Loucy (cell line): ENCODE results near the gene AKAP1.
"Not testable (repeated sequence)": the region's sequence is repeated elsewhere in the genome, so short reads cannot be mapped to it uniquely, and the experiment has no call there.

Source experiments
- H2AFZ ChIP-seq: fragments of 200-600 bp; sonication (generic); 2 replicates; pipeline ENCODE4 v1.6.0; 2016; ENCODE audit warnings: antibody characterized with exemption, mild to moderate bottlenecking, low read length, moderate library complexity
- H3F3A ChIP-seq: fragments of 200-600 bp; 2 replicates; pipeline ENCODE4 v1.6.0; 2016; ENCODE audit warnings: antibody characterized with exemption, low read depth, mild to moderate bottlenecking
- H3K27me3 ChIP-seq: fragments of 200-600 bp; sonication (generic); 2 replicates; pipeline ENCODE4 v1.6.1; 2014; ENCODE audit warnings: low read length, mild to moderate bottlenecking; ENCODE audit not compliant: insufficient read depth, poor library complexity, severe bottlenecking
- H3K36me3 ChIP-seq: fragments of 200-600 bp; sonication (generic); 2 replicates; pipeline ENCODE4 v1.6.1; 2016; ENCODE audit warnings: low read length; ENCODE audit not compliant: insufficient read depth
- H3K4me1 ChIP-seq: fragments of 200-600 bp; sonication (generic); 2 replicates; pipeline ENCODE4 v1.5.1; 2014; ENCODE audit warnings: low read length, mild to moderate bottlenecking; ENCODE audit not compliant: insufficient read depth, poor library complexity, severe bottlenecking
- H3K4me2 ChIP-seq: fragments of 200-600 bp; sonication (generic); 2 replicates; pipeline ENCODE4 v1.6.0; 2014; ENCODE audit warnings: antibody characterized with exemption, low read length, low read depth, mild to moderate bottlenecking; ENCODE audit not compliant: poor library complexity, severe bottlenecking
- H3K4me3 ChIP-seq: fragments of 200-600 bp; sonication (generic); 2 replicates; pipeline ENCODE4 v1.5.1; 2014; ENCODE audit warnings: low read length, mild to moderate bottlenecking, mixed read lengths; ENCODE audit not compliant: poor library complexity, severe bottlenecking
- H3K79me2 ChIP-seq: fragments of 200-600 bp; sonication (generic); 2 replicates; pipeline ENCODE4 v1.6.1; 2014; ENCODE audit warnings: low read length; ENCODE audit not compliant: insufficient read depth
- H3K9ac ChIP-seq: fragments of 200-600 bp; sonication (generic); 2 replicates; pipeline ENCODE4 v1.6.0; 2014; ENCODE audit warnings: mild to moderate bottlenecking, low read depth, low read length, moderate library complexity; ENCODE audit not compliant: poor library complexity, severe bottlenecking
- H3K9me2 ChIP-seq: fragments of 200-600 bp; sonication (generic); replicated peaks from 2 replicates; pipeline ENCODE4 v1.6.1; 2016; ENCODE audit warnings: low read depth, low read length, mixed read lengths
- H3K9me3 ChIP-seq: fragments of 200-600 bp; sonication (generic); 2 replicates; pipeline ENCODE4 v1.6.1; 2014; ENCODE audit warnings: mild to moderate bottlenecking, antibody characterized with exemption, low read length, low read depth; ENCODE audit not compliant: insufficient read depth
- H4K20me1 ChIP-seq: fragments of 200-600 bp; sonication (generic); 2 replicates; pipeline ENCODE4 v1.6.0; 2014; ENCODE audit warnings: antibody characterized with exemption, low read length, mild to moderate bottlenecking; ENCODE audit not compliant: insufficient read depth, poor library complexity, severe bottlenecking
- CTCF ChIP-seq: fragments of 200-600 bp; sonication (generic); conservative IDR thresholded peaks from 2 replicates; pipeline ENCODE4 v1.5.1; 2014; ENCODE audit warnings: mild to moderate bottlenecking, antibody characterized with exemption, low read length
- EZH2phosphoT487 ChIP-seq: fragments of 200-600 bp; IDR thresholded peaks from 2 replicates; pipeline ENCODE4 v1.6.1; 2018; ENCODE audit warnings: antibody characterized with exemption, mild to moderate bottlenecking, moderate library complexity, borderline replicate concordance

Gene AKAP1

GRCh38 chr17:57099165-57099564 is 14.1 kb downstream of the AKAP1 start:
- H3K4me3 ChIP-seq, result no peak overlapping the region
- no peaks in the 10 kb centered on the region for H3K4me1 ChIP-seq
- H2AFZ ChIP-seq, result no peak overlapping the region
- no peak overlapping the region for H3K9ac ChIP-seq
- no peak overlapping the region for H3K4me2 ChIP-seq
- H3K79me2 ChIP-seq, result peaks cover 73% of the 10 kb centered on the region; the same call in 1 of the 2 replicates
- H4K20me1 ChIP-seq, result peaks cover 14% of the 10 kb centered on the region
- TF ChIP-seq CTCF (no peak), EZH2phosphoT487 (no peak)
- H3K27me3 ChIP-seq, result no peaks in the 10 kb centered on the region
- no peaks in the 10 kb centered on the region for H3K9me3 ChIP-seq
- no peaks in the 10 kb centered on the region for H3K9me2 ChIP-seq
- H3F3A ChIP-seq, result no peaks in the 10 kb centered on the region
- H3K36me3 ChIP-seq, result no peaks in the 10 kb centered on the region

- peaks cover 57% of the 10 kb centered on the region; the same call in 1 of the 2 replicates for H3K79me2 ChIP-seq
- no peak overlapping the region for H3K9ac ChIP-seq
- no peaks in the 10 kb centered on the region for H3K27me3 ChIP-seq
- H4K20me1 ChIP-seq, result peaks cover 14% of the 10 kb centered on the region
- TF ChIP-seq EZH2phosphoT487 (no peak), CTCF (no peak)
- no peaks in the 10 kb centered on the region for H3K4me1 ChIP-seq
- no peak overlapping the region for H3K4me3 ChIP-seq
- no peaks in the 10 kb centered on the region for H3K9me3 ChIP-seq
- H3K36me3 ChIP-seq, result peaks cover 13% of the 10 kb centered on the region; the same call in 1 of the 2 replicates
- no peak overlapping the region for H3K4me2 ChIP-seq
- H3F3A ChIP-seq, result no peaks in the 10 kb centered on the region
- H2AFZ ChIP-seq, result no peak overlapping the region
- H3K9me2 ChIP-seq, result no peaks in the 10 kb centered on the region
These were observed 17.1 kb downstream of the AKAP1 start for GRCh38 chr17:57102122-57102521.

- Histone ChIP-seq H4K20me1 (peaks cover 14% of the 10 kb centered on the region), H3K79me2 (peaks cover 52% of the 10 kb centered on the region; the same call in 1 of the 2 replicates), H3K36me3 (peaks cover 14% of the 10 kb centered on the region; the same call in 1 of the 2 replicates)
- H3F3A ChIP-seq, H3K9me2 ChIP-seq, H2AFZ ChIP-seq, H3K4me1 ChIP-seq, H3K27me3 ChIP-seq, H3K9ac ChIP-seq, H3K4me3 ChIP-seq, H3K4me2 ChIP-seq, H3K9me3 ChIP-seq: not testable (repeated sequence)
These were observed 17.6 kb downstream of the AKAP1 start for GRCh38 chr17:57102660-57103059.

- Histone ChIP-seq H3K9ac (no peak overlapping the region), H3K4me3 (no peak overlapping the region), H3F3A (no peaks in the 10 kb centered on the region), H3K4me2 (no peak overlapping the region), H2AFZ (no peak overlapping the region), H3K4me1 (no peaks in the 10 kb centered on the region), H3K36me3 (peaks cover 18% of the 10 kb centered on the region; the same call in 1 of the 2 replicates), H3K79me2 (peaks cover 39% of the 10 kb centered on the region; the same call in 1 of the 2 replicates), H4K20me1 (peaks cover 10% of the 10 kb centered on the region), H3K27me3 (no peaks in the 10 kb centered on the region), H3K9me2 (no peaks in the 10 kb centered on the region), H3K9me3 (no peaks in the 10 kb centered on the region)
- TF ChIP-seq EZH2phosphoT487 (no peak), CTCF (no peak)
These were observed 19.6 kb downstream of the AKAP1 start for GRCh38 chr17:57104461-57105175.
